A549 (cell line): ENCODE results near the gene CALU.

Experiments used
- CBX8 ChIP-seq: fragments of 200-600 bp; sonication (generic); IDR thresholded peaks from 2 replicates; pipeline ENCODE4 v1.6.1; 2016
- CEBPB ChIP-seq, 2 experiments: fragments of >200 bp in 1 of 2; sonication (Bioruptor Twin) in 1 of 2; formaldehyde crosslinking in 1 of 2; IDR thresholded peaks; 2 replicates each; pipeline ENCODE4 v1.6.1; 2012 to 2016
- EP300 ChIP-seq, 2 experiments: fragments of >200 bp; sonication (Bioruptor Twin); formaldehyde crosslinking; IDR thresholded peaks; 2 replicates in 1 of 2; 3 replicates in 1 of 2; pipeline ENCODE4 v1.6.1; 2016 to 2017
- KDM5A ChIP-seq: fragments of 200-600 bp; sonication (generic); IDR thresholded peaks from 2 replicates; pipeline ENCODE4 v1.6.1; 2016; ENCODE audit warnings: antibody characterized with exemption, mild to moderate bottlenecking
- MAFK ChIP-seq: fragments of 450-650 bp; IDR thresholded peaks from 2 replicates; pipeline ENCODE4 v1.6.1; 2014; ENCODE audit not compliant: partially characterized antibody
- MAZ ChIP-seq: fragments of 150-350 bp; IDR thresholded peaks from 2 replicates; pipeline ENCODE4 v1.6.1; 2014; ENCODE audit warnings: antibody characterized with exemption, low read depth, low read length, borderline replicate concordance
- ZSCAN20 ChIP-seq: fragments of 250-450 bp; sonication (Bioruptor Pico); IDR thresholded peaks from 2 replicates; pipeline ENCODE4 v1.8.0; 2022; ENCODE audit warnings: mild to moderate bottlenecking, moderate library complexity
- TF ChIP-seq, protein P1 (sequence below): fragments of >200 bp; sonication (Bioruptor Twin); formaldehyde crosslinking; IDR thresholded peaks from 3 replicates; pipeline ENCODE4 v1.5.1; 2016
- TF ChIP-seq, protein P2 (sequence below): fragments of >200 bp; sonication (Bioruptor Twin); formaldehyde crosslinking; IDR thresholded peaks from 3 replicates; pipeline ENCODE4 v1.6.1; 2016

DNA sequence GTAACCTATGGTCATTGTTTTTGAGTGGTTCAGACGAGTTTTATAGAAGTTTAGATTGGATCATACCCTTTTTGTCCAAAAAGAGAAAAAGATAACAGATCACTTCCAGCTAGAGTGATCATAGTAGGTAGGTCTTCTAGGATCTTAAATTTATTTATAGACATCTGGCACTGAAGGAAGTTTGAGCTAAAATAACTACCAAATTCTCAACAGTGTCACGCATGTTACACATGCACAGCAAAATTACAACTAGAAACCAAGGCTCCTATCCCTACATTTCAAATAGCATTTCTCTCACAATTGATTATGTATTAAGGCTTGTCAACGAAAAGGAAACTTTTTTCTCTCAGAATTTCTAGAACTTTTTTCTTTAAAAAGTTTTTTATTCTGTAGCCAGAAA lies 2.3 kb downstream of the CALU start:
- TF ChIP-seq, protein P1, sequence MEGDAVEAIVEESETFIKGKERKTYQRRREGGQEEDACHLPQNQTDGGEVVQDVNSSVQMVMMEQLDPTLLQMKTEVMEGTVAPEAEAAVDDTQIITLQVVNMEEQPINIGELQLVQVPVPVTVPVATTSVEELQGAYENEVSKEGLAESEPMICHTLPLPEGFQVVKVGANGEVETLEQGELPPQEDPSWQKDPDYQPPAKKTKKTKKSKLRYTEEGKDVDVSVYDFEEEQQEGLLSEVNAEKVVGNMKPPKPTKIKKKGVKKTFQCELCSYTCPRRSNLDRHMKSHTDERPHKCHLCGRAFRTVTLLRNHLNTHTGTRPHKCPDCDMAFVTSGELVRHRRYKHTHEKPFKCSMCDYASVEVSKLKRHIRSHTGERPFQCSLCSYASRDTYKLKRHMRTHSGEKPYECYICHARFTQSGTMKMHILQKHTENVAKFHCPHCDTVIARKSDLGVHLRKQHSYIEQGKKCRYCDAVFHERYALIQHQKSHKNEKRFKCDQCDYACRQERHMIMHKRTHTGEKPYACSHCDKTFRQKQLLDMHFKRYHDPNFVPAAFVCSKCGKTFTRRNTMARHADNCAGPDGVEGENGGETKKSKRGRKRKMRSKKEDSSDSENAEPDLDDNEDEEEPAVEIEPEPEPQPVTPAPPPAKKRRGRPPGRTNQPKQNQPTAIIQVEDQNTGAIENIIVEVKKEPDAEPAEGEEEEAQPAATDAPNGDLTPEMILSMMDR = no peak
- no peak for TF ChIP-seq CBX8
- TF ChIP-seq, protein P2, sequence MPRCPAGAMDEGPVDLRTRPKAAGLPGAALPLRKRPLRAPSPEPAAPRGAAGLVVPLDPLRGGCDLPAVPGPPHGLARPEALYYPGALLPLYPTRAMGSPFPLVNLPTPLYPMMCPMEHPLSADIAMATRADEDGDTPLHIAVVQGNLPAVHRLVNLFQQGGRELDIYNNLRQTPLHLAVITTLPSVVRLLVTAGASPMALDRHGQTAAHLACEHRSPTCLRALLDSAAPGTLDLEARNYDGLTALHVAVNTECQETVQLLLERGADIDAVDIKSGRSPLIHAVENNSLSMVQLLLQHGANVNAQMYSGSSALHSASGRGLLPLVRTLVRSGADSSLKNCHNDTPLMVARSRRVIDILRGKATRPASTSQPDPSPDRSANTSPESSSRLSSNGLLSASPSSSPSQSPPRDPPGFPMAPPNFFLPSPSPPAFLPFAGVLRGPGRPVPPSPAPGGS = no peak
- no peak for TF ChIP-seq KDM5A
- TF ChIP-seq CEBPB (IDR thresholded peaks at IDR 0.05) = no peak
- TF ChIP-seq ZSCAN20 = no peak
- TF ChIP-seq EP300 (IDR thresholded peaks at IDR 0.05) = no peak
- no peak for TF ChIP-seq MAZ
- TF ChIP-seq MAFK = no peak
